Subcutaneous abdominal adipose tissue (tissue), 5 donors: ENCODE data around the gene HSBP1.

Experiments
- H3K27ac ChIP-seq: one replicate; pipeline ENCODE4 v1.7.0; 2013; ENCODE audit warnings: low read depth, mild to moderate bottlenecking, inconsistent platforms, low read length, moderate library complexity
- H3K27me3 ChIP-seq, 5 donors: one replicate each; pipeline ENCODE4 v1.7.0; 2013; ENCODE audit warnings: low read length in 5 of 5, inconsistent platforms in 1 of 5; ENCODE audit not compliant: control insufficient read depth in 5 of 5, insufficient read depth in 4 of 5
- H3K36me3 ChIP-seq, 5 donors: one replicate each; pipeline ENCODE4 v1.7.0; 2013; ENCODE audit warnings: low read length in 5 of 5; ENCODE audit not compliant: control insufficient read depth in 5 of 5, insufficient read depth in 5 of 5
- H3K4me1 ChIP-seq, 5 donors: one replicate each; pipeline ENCODE4 v1.7.0; 2013; ENCODE audit warnings: low read length in 5 of 5, mild to moderate bottlenecking in 3 of 5, moderate library complexity in 1 of 5; ENCODE audit not compliant: control insufficient read depth in 5 of 5, insufficient read depth in 5 of 5
- H3K4me3 ChIP-seq, 5 donors: one replicate each; pipeline ENCODE4 v1.7.0; 2013; ENCODE audit warnings: low read length in 5 of 5, low read depth in 1 of 5
- H3K9ac ChIP-seq, 5 donors: one replicate each; pipeline ENCODE4 v1.7.0; 2013; ENCODE audit warnings: low read length in 5 of 5, mild to moderate bottlenecking in 4 of 5, moderate library complexity in 3 of 5
- H3K9me3 ChIP-seq, 5 donors: one replicate each; pipeline ENCODE4 v1.7.0; 2013; ENCODE audit warnings: low read length in 5 of 5; ENCODE audit not compliant: control insufficient read depth in 5 of 5
- donor health status: healthy.
- donor health status: healthy.
- donor health status: healthy.
- donor health status: healthy.
- donor health status: healthy.

HSBP1 gene

GRCh38 chr16:83835586-83836566, 28.1 kb downstream of the HSBP1 start:
- no peaks in the 10 kb centered on the region for H3K9me3 ChIP-seq
- H3K9ac ChIP-seq, result no peak overlapping the region

GRCh38 chr16:83837566-83837965, 29.8 kb downstream of the HSBP1 start:
- Histone ChIP-seq H3K36me3 (no peaks in the 10 kb centered on the region), H3K27ac (no peak overlapping the region)

More at GRCh38 chr16:83835586-83836566, 28.1 kb downstream of the HSBP1 start:
- Histone ChIP-seq H3K4me1 (no peaks in the 10 kb centered on the region), H3K4me3 (no peak overlapping the region), H3K36me3 (no peaks in the 10 kb centered on the region), H3K27ac (no peak overlapping the region), H3K27me3 (peaks cover 0 to 5% (median 0%) of the 10 kb centered on the region in 5 donors)

GRCh38 chr16:83838151-83838550, 30.4 kb downstream of the HSBP1 start:
- Histone ChIP-seq H3K9me3 (no peaks in the 10 kb centered on the region), H3K27ac (no peak overlapping the region), H3K4me1 (peaks cover 0 to 3% (median 0%) of the 10 kb centered on the region in 5 donors), H3K4me3 (no peak overlapping the region), H3K36me3 (no peaks in the 10 kb centered on the region), H3K9ac (no peak overlapping the region), H3K27me3 (peaks cover 0 to 5% (median 0%) of the 10 kb centered on the region in 5 donors)

More at GRCh38 chr16:83837566-83837965, 29.8 kb downstream of the HSBP1 start:
- no peaks in the 10 kb centered on the region for H3K9me3 ChIP-seq
- H3K4me1 ChIP-seq, result no peaks in the 10 kb centered on the region
- H3K4me3 ChIP-seq, result no peak overlapping the region
- H3K9ac ChIP-seq, result no peak overlapping the region
- H3K27me3 ChIP-seq, result peaks cover 0 to 5% (median 0%) of the 10 kb centered on the region in 5 donors

GRCh38 chr16:83839561-83839960, 31.8 kb downstream of the HSBP1 start:
- no peak overlapping the region for H3K27ac ChIP-seq
- H3K4me3 ChIP-seq, result no peak overlapping the region
- no peaks in the 10 kb centered on the region for H3K9me3 ChIP-seq
- H3K27me3 ChIP-seq, result peaks cover 0 to 5% (median 0%) of the 10 kb centered on the region in 5 donors
- no peak overlapping the region for H3K9ac ChIP-seq
- H3K4me1 ChIP-seq, result peaks cover 0 to 5% (median 0%) of the 10 kb centered on the region in 5 donors
- H3K36me3 ChIP-seq, result no peaks in the 10 kb centered on the region

GRCh38 chr16:83840060-83840617, 32.4 kb downstream of the HSBP1 start:
- Histone ChIP-seq H3K4me3 (no peak overlapping the region), H3K9ac (no peak overlapping the region), H3K36me3 (no peaks in the 10 kb centered on the region), H3K9me3 (no peaks in the 10 kb centered on the region), H3K4me1 (peaks cover 0 to 5% (median 0%) of the 10 kb centered on the region in 5 donors), H3K27me3 (peaks cover 0 to 5% (median 0%) of the 10 kb centered on the region in 5 donors), H3K27ac (no peak overlapping the region)

- Histone ChIP-seq H3K27me3 (peaks cover 0 to 5% (median 0%) of the 10 kb centered on the region in 5 donors), H3K4me1 (peaks cover 0 to 5% (median 0%) of the 10 kb centered on the region in 5 donors), H3K27ac (no peak overlapping the region), H3K36me3 (no peaks in the 10 kb centered on the region), H3K9me3 (no peaks in the 10 kb centered on the region), H3K4me3 (no peak overlapping the region), H3K9ac (no peak overlapping the region)
These were observed 34.5 kb downstream of the HSBP1 start for GRCh38 chr16:83842291-83842690.

GRCh38 chr16:83842756-83843507, 35.2 kb downstream of the HSBP1 start:
- H3K4me1 ChIP-seq, result peaks cover 0 to 9% (median 0%) of the 10 kb centered on the region in 5 donors
- peaks cover 0 to under 1% (median 0%) of the 10 kb centered on the region in 5 donors for H3K27me3 ChIP-seq
- H3K9ac ChIP-seq, result no peak overlapping the region
- no peaks in the 10 kb centered on the region for H3K36me3 ChIP-seq
- H3K4me3 ChIP-seq, result no peak overlapping the region
- no peaks in the 10 kb centered on the region for H3K9me3 ChIP-seq
- H3K27ac ChIP-seq, result no peak overlapping the region

GRCh38 chr16:83843657-83844056, 35.9 kb downstream of the HSBP1 start:
- Histone ChIP-seq H3K27ac (no peak overlapping the region), H3K4me3 (no peak overlapping the region), H3K9ac (no peak overlapping the region), H3K27me3 (no peaks in the 10 kb centered on the region), H3K4me1 (peaks cover 0 to 9% (median 0%) of the 10 kb centered on the region in 5 donors), H3K9me3 (no peaks in the 10 kb centered on the region), H3K36me3 (no peaks in the 10 kb centered on the region)

- Histone ChIP-seq H3K9me3 (no peaks in the 10 kb centered on the region), H3K4me1 (peaks cover 0 to 19% (median 10%) of the 10 kb centered on the region in 5 donors), H3K4me3 (no peak overlapping the region), H3K9ac (no peak overlapping the region), H3K36me3 (no peaks in the 10 kb centered on the region), H3K27ac (no peak overlapping the region), H3K27me3 (no peaks in the 10 kb centered on the region)
These were observed 37.5 kb downstream of the HSBP1 start for GRCh38 chr16:83845263-83845662.
